Sigmoid colon (tissue), 7 donors: ENCODE measurements around the gene MAPK8IP2. TPM values are rescaled to one million over a fixed set of nuclear protein-coding genes. Genes with fewer than 3 reads are reported as not detected.

ENCODE experiments used
- DNase-seq: peaks from one replicate; pipeline ENCODE4 v3.0.0-alpha.2; 2019
- H3K27ac ChIP-seq, 4 donors: fragments of 200-600 bp; sonication (generic); one replicate each; pipeline ENCODE4 v1.5.1; 2016 to 2019; ENCODE audit warnings: mild to moderate bottlenecking in 1 of 4
- H3K27me3 ChIP-seq, 3 donors: fragments of 200-600 bp; sonication (generic); one replicate each; pipeline ENCODE4 v1.5.1; 2019; ENCODE audit warnings: mild to moderate bottlenecking in 1 of 3
- H3K36me3 ChIP-seq, 4 donors: fragments of 200-600 bp; sonication (generic); one replicate each; pipeline ENCODE4 v1.5.1; 2016 to 2019
- H3K4me1 ChIP-seq, 4 donors: fragments of 200-600 bp; sonication (generic); one replicate each; pipeline ENCODE4 v1.5.1; 2017 to 2019
- H3K4me3 ChIP-seq, 4 donors: fragments of 200-600 bp; sonication (generic); one replicate each; pipeline ENCODE4 v1.5.1; 2017 to 2019; ENCODE audit warnings: mild to moderate bottlenecking in 2 of 4, moderate library complexity in 1 of 4
- H3K9me3 ChIP-seq, 4 donors: fragments of 200-600 bp in 3 of 4; sonication (generic) in 3 of 4; one replicate each; pipeline versions ENCODE4 v1.5.1 to v1.6.1; 2013 to 2019
- CTCF ChIP-seq, 4 experiments: fragments of 450-650 bp in 3 of 4; fragments of 200-600 bp in 1 of 4; IDR thresholded peaks; one replicate each; pipeline ENCODE4 v1.5.1; 2016 to 2019; ENCODE audit warnings: antibody characterized with exemption in 4 of 4, mild to moderate bottlenecking in 3 of 4, moderate library complexity in 2 of 4
- EP300 ChIP-seq, 4 donors: sonication (generic); formaldehyde crosslinking; IDR thresholded peaks; one replicate each; pipeline ENCODE4 v1.6.1; 2017; ENCODE audit warnings: antibody characterized with exemption in 4 of 4
- POLR2A ChIP-seq, 2 donors: fragments of 450-650 bp; IDR thresholded peaks; one replicate each; pipeline ENCODE4 v1.6.1; 2016; ENCODE audit warnings: antibody characterized with exemption in 2 of 2, mild to moderate bottlenecking in 2 of 2, moderate library complexity in 2 of 2
- POLR2AphosphoS5 ChIP-seq, 4 donors: sonication (generic); formaldehyde crosslinking; IDR thresholded peaks; one replicate each; pipeline ENCODE4 v1.6.1; 2017; ENCODE audit warnings: antibody characterized with exemption in 4 of 4
- WGBS, 2 donors: extraction: QIAGEN DNeasy Blood & Tissue Kit; methylation state at CpG; one replicate each; pipeline ENCODE4 v1.1.7; 2013; 5-methylcytosine and 5-hydroxymethylcytosine counted together
- intact Hi-C: fragments of 100-400 bp; cut with DNase I; formaldehyde crosslinking; loops from one replicate; pipeline ENCODE4 v1.15.1; 2023
- polyA plus RNA-seq, 3 donors: library from polyadenylated mRNA; stranded (reverse); fragments of 200-250 nt; gene quantifications; one replicate each; pipeline ENCODE4 v1.2.3, GENCODE V29; 2013
- total RNA-seq, 4 donors: library from RNA; depleted of rRNA; stranded (reverse); fragments of >200 nt; gene quantifications; one replicate each; pipeline ENCODE4 v1.1.0, GENCODE V29; 2016
- donor health status: healthy with polysubstance abuse.
- donor health status: Bipolar disorder and iron deficiency.
- donor health status: healthy.

Gene MAPK8IP2
- total and polyA plus RNA-seq, 7 donors: under 0.01 to 2.9 (median 1.8) TPM

DNA sequence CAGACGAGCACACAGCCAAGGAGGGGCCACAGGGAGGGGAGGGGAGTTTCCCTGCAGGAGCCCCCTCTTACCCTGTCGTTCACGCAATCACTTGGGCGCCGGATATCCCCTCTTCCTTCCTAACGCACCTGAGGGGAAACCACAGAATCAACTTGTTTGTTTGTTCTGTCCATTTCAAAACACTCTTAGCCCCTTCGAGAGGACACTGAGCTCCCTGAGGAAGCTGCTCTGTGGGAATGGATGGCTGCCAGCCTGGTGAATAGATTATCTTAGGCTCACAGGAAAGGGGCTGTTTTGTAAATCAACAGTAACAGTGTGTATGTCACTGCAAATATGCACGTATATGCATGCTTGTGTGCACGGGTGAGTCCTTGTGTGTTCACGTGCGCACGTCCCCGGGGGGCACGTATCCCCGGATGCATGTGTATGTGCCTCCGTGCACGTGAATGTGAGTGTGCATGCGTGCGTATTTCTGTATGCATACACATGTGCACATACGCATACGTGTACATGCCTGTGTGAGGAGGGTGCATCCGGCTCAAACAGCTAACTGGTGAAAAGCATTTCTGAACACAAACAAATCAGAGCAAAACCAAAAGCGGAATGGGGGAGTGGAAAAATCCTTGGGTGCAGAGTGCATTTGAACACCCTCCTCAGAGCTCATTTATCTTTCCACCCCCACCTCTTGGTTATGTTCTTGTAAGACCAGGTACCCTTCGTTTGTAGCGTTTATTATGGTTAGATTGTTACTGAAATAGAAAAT lies 20.2 kb downstream of the MAPK8IP2 start:
- no peaks in the 10 kb centered on the region for H3K9me3 ChIP-seq
- H3K36me3 ChIP-seq: no peaks in the 10 kb centered on the region
- 7 to 12% methylated on average over 25 of the region's 25 CpGs for WGBS, 2 donors
- peaks cover 0 to 39% (median 20%) of the 10 kb centered on the region in 3 donors for H3K27me3 ChIP-seq
- H3K4me1 ChIP-seq: peaks cover 0 to 16% (median 8%) of the 10 kb centered on the region in 4 donors
- no peak overlapping the region for H3K27ac ChIP-seq
- H3K4me3 ChIP-seq: peak overlapping the region in 2 of 4 donors; percentile 26 to 28
- DNase-seq: peak; percentile 80
- intact Hi-C loops: loop anchor here (1.0 to 5.0 kb wide), 2 partner anchors 58 to 78 kb away; partner anchors contain the start of gene SYCE3
- TF ChIP-seq EP300 (IDR thresholded peaks at IDR 0.05) (no peak), CTCF (IDR thresholded peaks at IDR 0.05) (peak in 1 of 4 experiments; percentile 44)

GRCh38 chr22:50621356-50621880 lies 20.8 kb downstream of the MAPK8IP2 start:
- WGBS, 2 donors: 17 to 21% methylated on average over 10 of the region's 10 CpGs
- DNase-seq: no peak
- H3K36me3 ChIP-seq: no peaks in the 10 kb centered on the region

DNA sequence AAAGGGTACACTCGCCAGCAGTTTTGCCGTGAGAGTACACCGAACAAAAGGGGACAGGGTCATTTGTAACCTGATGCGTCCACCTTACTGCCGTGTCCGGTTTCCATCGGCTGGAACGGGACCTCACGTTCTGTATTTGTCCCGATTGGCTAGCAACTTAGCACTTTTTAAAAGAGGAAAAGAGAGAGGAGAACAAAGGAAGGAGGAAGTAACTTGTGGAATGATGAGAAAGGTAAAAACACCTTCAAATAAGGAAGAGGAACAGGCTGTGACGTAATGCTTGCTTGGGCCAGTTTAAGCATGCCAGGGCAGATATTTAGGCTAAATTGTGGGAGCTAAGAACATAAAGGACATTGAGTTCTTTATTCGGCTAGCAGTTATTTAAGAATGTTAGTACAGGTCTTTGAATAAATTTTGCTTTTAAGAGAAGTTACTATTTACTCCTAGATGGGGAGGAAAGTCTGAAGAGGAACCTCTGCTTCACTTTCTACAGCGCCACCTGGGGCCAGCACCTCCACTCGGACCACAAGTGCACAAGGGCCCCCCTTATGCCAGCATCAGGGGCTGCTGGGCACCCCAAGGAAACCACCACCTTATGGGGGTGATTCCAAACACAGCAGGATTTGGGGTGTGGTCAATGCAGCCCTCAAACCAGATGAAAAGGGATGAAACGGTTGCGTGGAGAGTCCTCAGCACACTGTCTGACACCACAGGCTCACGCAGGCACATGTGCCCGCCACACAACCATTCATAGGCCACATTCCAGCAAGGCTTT lies 21.5 kb downstream of the MAPK8IP2 start:
- Histone ChIP-seq H3K36me3 (no peaks in the 10 kb centered on the region), H3K27ac (peak overlapping the region in 1 of 4 donors; percentile 27), H3K4me1 (peaks cover 0 to 21% (median 12%) of the 10 kb centered on the region in 4 donors), H3K27me3 (peaks cover 0 to 39% (median 20%) of the 10 kb centered on the region in 3 donors), H3K4me3 (no peak overlapping the region), H3K9me3 (no peaks in the 10 kb centered on the region)
- intact Hi-C loops: loop anchor here (5.0 kb wide), 1 partner anchor 80 kb away; no protein-coding TSS in a partner anchor
- WGBS, 2 donors: 14 to 15% methylated on average over 18 of the region's 18 CpGs
- no peak for DNase-seq
- TF ChIP-seq POLR2AphosphoS5 (IDR thresholded peaks at IDR 0.05) (no peak), POLR2A (IDR thresholded peaks at IDR 0.05) (no peak), EP300 (IDR thresholded peaks at IDR 0.05) (no peak), CTCF (IDR thresholded peaks at IDR 0.05) (no peak)

More at GRCh38 chr22:50621356-50621880, 20.8 kb downstream of the MAPK8IP2 start:
- Histone ChIP-seq H3K9me3 (no peaks in the 10 kb centered on the region), H3K27ac (peak overlapping the region in 1 of 4 donors; percentile 27), H3K4me3 (peak overlapping the region in 1 of 4 donors; percentile 26), H3K4me1 (peaks cover 0 to 16% (median 8%) of the 10 kb centered on the region in 4 donors), H3K27me3 (peaks cover 0 to 39% (median 20%) of the 10 kb centered on the region in 3 donors)
- intact Hi-C loops: loop anchor here (5.0 kb wide), 1 partner anchor 79 kb away; no protein-coding TSS in a partner anchor
- TF ChIP-seq POLR2AphosphoS5 (IDR thresholded peaks at IDR 0.05): no peak
- no peak for TF ChIP-seq CTCF (IDR thresholded peaks at IDR 0.05)
- no peak for TF ChIP-seq EP300 (IDR thresholded peaks at IDR 0.05)
- TF ChIP-seq POLR2A (IDR thresholded peaks at IDR 0.05): no peak

DNA sequence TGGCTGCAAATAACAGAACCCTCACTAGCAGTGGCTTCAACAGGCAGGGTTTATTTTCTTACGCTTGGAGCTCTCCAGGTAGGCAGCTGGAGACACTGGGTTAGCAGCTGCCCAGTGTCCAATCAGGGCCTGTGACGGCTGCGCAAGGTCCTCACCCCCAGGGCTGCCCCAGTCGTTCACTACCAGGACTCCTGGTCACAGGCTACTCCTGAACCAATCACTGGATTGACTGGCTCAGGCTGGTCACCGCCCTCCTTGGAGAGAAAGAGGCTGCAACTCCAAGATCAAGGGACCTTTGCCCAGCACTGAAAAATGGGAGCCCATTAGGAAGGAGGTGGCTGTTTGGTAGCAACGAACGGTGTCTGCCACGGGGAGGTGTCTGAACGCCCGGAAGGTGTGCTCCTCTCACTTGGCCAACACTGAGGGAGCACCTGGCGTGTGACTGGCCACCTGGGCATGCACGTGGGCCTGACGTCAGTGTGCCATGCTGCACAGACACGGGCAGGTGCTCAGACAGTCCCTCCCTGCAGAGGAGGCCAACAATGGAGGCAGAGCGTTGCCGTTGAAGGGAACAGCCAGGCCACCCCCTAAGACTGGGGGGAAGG lies 22.2 kb downstream of the MAPK8IP2 start:
- intact Hi-C loops: loop anchor here (5.0 kb wide), 1 partner anchor 81 kb away; no protein-coding TSS in a partner anchor
- Histone ChIP-seq H3K36me3 (no peaks in the 10 kb centered on the region), H3K27ac (peak overlapping the region in 1 of 4 donors; percentile 27), H3K9me3 (no peaks in the 10 kb centered on the region), H3K4me1 (peaks cover 0 to 26% (median 17%) of the 10 kb centered on the region in 4 donors), H3K4me3 (no peak overlapping the region), H3K27me3 (peaks cover 0 to 36% (median 20%) of the 10 kb centered on the region in 3 donors)
- no peak for TF ChIP-seq EP300 (IDR thresholded peaks at IDR 0.05)
- peak; percentile 58 for DNase-seq
- 16 to 60% methylated on average over 16 of the region's 16 CpGs for WGBS, 2 donors
